DOHH2 (cell line): ENCODE measurements around the gene TP53AIP1.

ENCODE experiments used
- H3F3A ChIP-seq: fragments of 200-600 bp; sonication (generic), shearing (Covaris generic); 2 replicates; pipeline ENCODE4 v1.6.0; 2016; ENCODE audit warnings: antibody characterized with exemption, mild to moderate bottlenecking; ENCODE audit not compliant: control insufficient read depth, insufficient read depth
- H3K27ac ChIP-seq: fragments of 200-600 bp; sonication (generic); 2 replicates; pipeline ENCODE4 v1.5.1; 2014; ENCODE audit warnings: low read depth, mild to moderate bottlenecking, low read length, moderate library complexity
- H3K27me3 ChIP-seq: fragments of 200-600 bp; sonication (generic); 2 replicates; pipeline ENCODE4 v1.6.1; 2014; ENCODE audit warnings: mild to moderate bottlenecking, low read length, mixed read lengths; ENCODE audit not compliant: control insufficient read depth
- H3K36me3 ChIP-seq: fragments of 200-600 bp; sonication (generic); 2 replicates; pipeline ENCODE4 v1.6.1; 2014; ENCODE audit warnings: mild to moderate bottlenecking, low read length, moderate library complexity, mixed read lengths; ENCODE audit not compliant: control insufficient read depth
- H3K4me1 ChIP-seq: fragments of 200-600 bp; sonication (generic); 2 replicates; pipeline ENCODE4 v1.6.1; 2014; ENCODE audit warnings: mild to moderate bottlenecking, low read length, mixed read lengths; ENCODE audit not compliant: control insufficient read depth
- H3K4me2 ChIP-seq: fragments of 200-600 bp; sonication (generic); 2 replicates; pipeline ENCODE4 v1.6.0; 2014; ENCODE audit warnings: mild to moderate bottlenecking, low read length, moderate library complexity
- H3K4me3 ChIP-seq: fragments of 200-600 bp; sonication (generic); 2 replicates; pipeline ENCODE4 v1.5.1; 2014; ENCODE audit warnings: mild to moderate bottlenecking, low read length, mixed read lengths
- H3K79me2 ChIP-seq: fragments of 200-600 bp; sonication (generic); 2 replicates; pipeline ENCODE4 v1.6.1; 2014; ENCODE audit warnings: mild to moderate bottlenecking, low read length, mixed read lengths; ENCODE audit not compliant: control insufficient read depth
- H3K9me2 ChIP-seq: fragments of 200-600 bp; sonication (generic); replicated peaks from 2 replicates; pipeline ENCODE4 v1.6.1; 2014; ENCODE audit warnings: mild to moderate bottlenecking, low read length, mixed read lengths; ENCODE audit not compliant: control insufficient read depth
- H3K9me3 ChIP-seq: fragments of 200-600 bp; sonication (generic); 2 replicates; pipeline ENCODE4 v1.6.1; 2014; ENCODE audit warnings: antibody characterized with exemption, low read length, mixed read lengths; ENCODE audit not compliant: control insufficient read depth, insufficient read depth
- H4K20me1 ChIP-seq: fragments of 200-600 bp; sonication (generic); 2 replicates; pipeline ENCODE4 v1.6.0; 2014; ENCODE audit warnings: low read depth, mild to moderate bottlenecking, antibody characterized with exemption, low read length, moderate library complexity; ENCODE audit not compliant: control insufficient read depth, insufficient read depth
- CTCF ChIP-seq: fragments of 200-600 bp; sonication (generic); IDR thresholded peaks from one replicate; pipeline ENCODE4 v1.5.1; 2014; ENCODE audit warnings: antibody characterized with exemption, mild to moderate bottlenecking, low read depth, low read length; ENCODE audit not compliant: poor library complexity, severe bottlenecking
- EZH2phosphoT487 ChIP-seq: fragments of 200-600 bp; sonication (generic); IDR thresholded peaks from 2 replicates; pipeline ENCODE4 v1.6.1; 2017; ENCODE audit warnings: borderline replicate concordance, mild to moderate bottlenecking, antibody characterized with exemption, low read length, moderate library complexity, mixed read lengths

TP53AIP1 gene

GRCh38 chr11:128940603-128941002 lies 2.1 kb downstream of the TP53AIP1 start:
- H3K27me3 ChIP-seq: no peaks in the 10 kb centered on the region; the same call in 1 of the 2 replicates
- no peaks in the 10 kb centered on the region for H3K9me2 ChIP-seq
- no peak overlapping the region for H3K4me2 ChIP-seq
- H3K27ac ChIP-seq: no peak overlapping the region
- no peaks in the 10 kb centered on the region for H3K79me2 ChIP-seq
- no peaks in the 10 kb centered on the region for H4K20me1 ChIP-seq
- H3K36me3 ChIP-seq: no peaks in the 10 kb centered on the region
- no peaks in the 10 kb centered on the region for H3K9me3 ChIP-seq
- no peak overlapping the region for H3K4me3 ChIP-seq
- no peaks in the 10 kb centered on the region for H3K4me1 ChIP-seq
- H3F3A ChIP-seq: no peaks in the 10 kb centered on the region
- TF ChIP-seq CTCF: no peak
- no peak for TF ChIP-seq EZH2phosphoT487

GRCh38 chr11:128940156-128940555 lies 2.5 kb downstream of the TP53AIP1 start:
- H3F3A ChIP-seq: no peaks in the 10 kb centered on the region
- H3K4me1 ChIP-seq: no peaks in the 10 kb centered on the region
- H3K36me3 ChIP-seq: no peaks in the 10 kb centered on the region
- H3K4me2 ChIP-seq: no peak overlapping the region
- no peaks in the 10 kb centered on the region; the same call in 1 of the 2 replicates for H3K27me3 ChIP-seq
- TF ChIP-seq EZH2phosphoT487: no peak
- TF ChIP-seq CTCF: no peak
- no peak overlapping the region for H3K4me3 ChIP-seq
- no peaks in the 10 kb centered on the region for H3K9me3 ChIP-seq
- no peaks in the 10 kb centered on the region for H3K79me2 ChIP-seq
- H3K9me2 ChIP-seq: no peaks in the 10 kb centered on the region
- H3K27ac ChIP-seq: no peak overlapping the region
- no peaks in the 10 kb centered on the region for H4K20me1 ChIP-seq

GRCh38 chr11:128939591-128939990 lies 3.1 kb downstream of the TP53AIP1 start:
- TF ChIP-seq EZH2phosphoT487 (no peak), CTCF (no peak)
- Histone ChIP-seq H3F3A (no peaks in the 10 kb centered on the region), H3K4me2 (no peak overlapping the region), H3K9me2 (no peaks in the 10 kb centered on the region), H3K4me1 (no peaks in the 10 kb centered on the region), H3K27ac (no peak overlapping the region), H3K4me3 (no peak overlapping the region), H3K36me3 (no peaks in the 10 kb centered on the region), H4K20me1 (no peaks in the 10 kb centered on the region), H3K27me3 (no peaks in the 10 kb centered on the region; the same call in 1 of the 2 replicates), H3K79me2 (no peaks in the 10 kb centered on the region), H3K9me3 (no peaks in the 10 kb centered on the region)
